PC-9 (cell line): Measurements from ENCODE around the gene DLGAP1. TPM values are rescaled to one million over a fixed set of nuclear protein-coding genes. Genes with fewer than 3 reads are reported as not detected.

ENCODE experiments used
- BruUV-seq: library from RNA; stranded (reverse); fragments of 400-500 nt; replicated peaks from 2 replicates; lab custom pipeline; 2021; lab: Mats Ljungman, UMichigan
- CTCF ChIA-PET: fragments of 300-600 bp; sonication (Branson Sonifier 250); formaldehyde crosslinking; loops from one replicate; lab custom pipeline; 2022; ENCODE audit warnings: antibody characterized with exemption; lab: Charles Lee
- POLR2A ChIA-PET: fragments of 300-600 bp; sonication (Branson Sonifier 250); formaldehyde crosslinking; loops from one replicate; lab custom pipeline; 2022; ENCODE audit warnings: antibody characterized with exemption; ENCODE audit not compliant: unreplicated experiment; lab: Charles Lee
- DNase-seq, 2 experiments: peaks; one replicate each; pipeline versions ENCODE4 v3.0.0 to v3.0.0-alpha.2; 2015 to 2022; ENCODE audit warnings: mixed read lengths in 1 of 2
- H2AFZ ChIP-seq: fragments of 200-600 bp; sonication (generic); 2 replicates; pipeline ENCODE4 v1.8.1; 2017; ENCODE audit warnings: antibody characterized with exemption
- H3F3A ChIP-seq: fragments of 200-600 bp; sonication (generic); 2 replicates; pipeline ENCODE4 v1.8.1; 2017; ENCODE audit warnings: antibody characterized with exemption, mild to moderate bottlenecking, low read depth; ENCODE audit not compliant: insufficient read depth
- H3K27ac ChIP-seq: fragments of 200-600 bp; sonication (generic); 2 replicates; pipeline ENCODE4 v1.6.1; 2016; ENCODE audit warnings: mixed run types
- H3K27me3 ChIP-seq: fragments of 200-600 bp; sonication (generic); 2 replicates; pipeline ENCODE4 v1.6.1; 2016; ENCODE audit warnings: low read depth, mixed run types; ENCODE audit not compliant: insufficient read depth
- H3K36me3 ChIP-seq: fragments of 200-600 bp; sonication (generic); 2 replicates; pipeline ENCODE4 v1.6.1; 2016; ENCODE audit warnings: low read depth, mixed run types
- H3K4me1 ChIP-seq: fragments of 200-600 bp; sonication (generic); replicated peaks from 2 replicates; pipeline ENCODE4 v1.6.1; 2016; ENCODE audit warnings: mixed run types; ENCODE audit not compliant: insufficient read depth
- H3K4me2 ChIP-seq: fragments of 200-600 bp; sonication (generic); 2 replicates; pipeline ENCODE4 v1.6.1; 2017; ENCODE audit warnings: mixed run types
- H3K4me3 ChIP-seq: fragments of 200-600 bp; sonication (generic); 2 replicates; pipeline ENCODE4 v1.6.1; 2016; ENCODE audit warnings: mixed run types
- H3K79me2 ChIP-seq: fragments of 200-600 bp; sonication (generic); 2 replicates; pipeline ENCODE4 v1.6.1; 2017; ENCODE audit warnings: low read depth, mixed run types
- H3K9me2 ChIP-seq: fragments of 200-600 bp; sonication (generic); 2 replicates; pipeline ENCODE4 v1.8.1; 2017; ENCODE audit warnings: mild to moderate bottlenecking; ENCODE audit not compliant: insufficient read depth
- H3K9me3 ChIP-seq: fragments of 200-600 bp; sonication (generic); 2 replicates; pipeline ENCODE4 v1.8.1; 2016; ENCODE audit warnings: low read depth; ENCODE audit not compliant: insufficient read depth
- H4K20me1 ChIP-seq: fragments of 200-600 bp; sonication (generic); 2 replicates; pipeline ENCODE4 v1.8.1; 2017; ENCODE audit not compliant: insufficient read depth
- CTCF ChIP-seq: fragments of 200-600 bp; sonication (generic); conservative IDR thresholded peaks from 2 replicates; pipeline ENCODE4 v1.6.1; 2017; ENCODE audit warnings: mixed run types, antibody characterized with exemption, mild to moderate bottlenecking, moderate library complexity
- EZH2 ChIP-seq: fragments of 200-600 bp; sonication (generic); IDR thresholded peaks from 2 replicates; pipeline ENCODE4 v1.8.0; 2017; ENCODE audit warnings: antibody characterized with exemption, low read depth
- intact Hi-C: fragments of 100-400 bp; cut with micrococcal nuclease; formaldehyde crosslinking; loops from one replicate; pipeline ENCODE4 v1.10.0; 2022; ENCODE audit not compliant: unreplicated experiment
- total RNA-seq: library from RNA; stranded (reverse); gene quantifications from 2 replicates; pipeline ENCODE4 v1.2.3, GENCODE V29; 2021

Gene DLGAP1
- total RNA-seq, 1 experiment from 2014 or later, result not detected

GRCh38 chr18:4311136-4311535 lies 144.0 kb downstream of the DLGAP1 start:
- Histone ChIP-seq H2AFZ (no peak overlapping the region), H3K79me2 (no peaks in the 10 kb centered on the region), H3K9me3 (no peaks in the 10 kb centered on the region), H3K27me3 (peaks cover 34% of the 10 kb centered on the region), H4K20me1 (no peaks in the 10 kb centered on the region), H3K27ac (no peak overlapping the region), H3K36me3 (no peaks in the 10 kb centered on the region), H3K4me1 (no peaks in the 10 kb centered on the region), H3K4me2 (no peak overlapping the region), H3K4me3 (no peak overlapping the region), H3K9me2 (no peaks in the 10 kb centered on the region), H3F3A (no peaks in the 10 kb centered on the region)
- DNase-seq, result no peak
- intact Hi-C loops, result no loop called here
- no TSS peak for BruUV-seq
- TF ChIP-seq CTCF (no peak), EZH2 (no peak)
- ChIA-PET CTCF (no interaction called here), POLR2A (no interaction called here)

- Histone ChIP-seq H3K36me3 (no peaks in the 10 kb centered on the region), H3K4me1 (no peaks in the 10 kb centered on the region), H2AFZ (no peak overlapping the region), H3F3A (no peaks in the 10 kb centered on the region), H4K20me1 (no peaks in the 10 kb centered on the region), H3K27ac (no peak overlapping the region), H3K9me2 (no peaks in the 10 kb centered on the region), H3K27me3 (peaks cover 32% of the 10 kb centered on the region), H3K79me2 (no peaks in the 10 kb centered on the region), H3K4me2 (no peak overlapping the region), H3K4me3 (no peak overlapping the region), H3K9me3 (no peaks in the 10 kb centered on the region)
- POLR2A ChIA-PET, result no interaction called here
- intact Hi-C loops, result no loop called here
- CTCF ChIA-PET, result no interaction called here
- no TSS peak for BruUV-seq
- TF ChIP-seq EZH2 (no peak), CTCF (no peak)
- no peak for DNase-seq
Measured at GRCh38 chr18:4309227-4309626, 145.9 kb downstream of the DLGAP1 start.

GRCh38 chr18:4308576-4308975 lies 146.5 kb downstream of the DLGAP1 start:
- no peak for TF ChIP-seq EZH2
- no peak for TF ChIP-seq CTCF
- Histone ChIP-seq H3K36me3 (no peaks in the 10 kb centered on the region), H3K79me2 (no peaks in the 10 kb centered on the region), H3F3A (no peaks in the 10 kb centered on the region), H3K9me3 (no peaks in the 10 kb centered on the region), H3K9me2 (no peaks in the 10 kb centered on the region), H3K4me1 (no peaks in the 10 kb centered on the region), H4K20me1 (no peaks in the 10 kb centered on the region), H3K27me3 (peaks cover 32% of the 10 kb centered on the region), H2AFZ (no peak overlapping the region; the same call in 1 of the 2 replicates), H3K27ac (no peak overlapping the region), H3K4me3 (no peak overlapping the region), H3K4me2 (no peak overlapping the region)
- intact Hi-C loops, result no loop called here
- CTCF ChIA-PET, result no interaction called here
- no peak for DNase-seq
- no TSS peak for BruUV-seq
- POLR2A ChIA-PET, result no interaction called here
